ENCODE measurements around the gene CFAP74.

The CFAP74 gene

GRCh38 chr1:1879942-1880341, 123.6 kb downstream of the CFAP74 start:
- no peak for DNase-seq (ENCODE audit: low read depth in 2 of 2)

- no peak for DNase-seq (ENCODE audit: low read depth in 2 of 2)
Measured at GRCh38 chr1:1877865-1878436, 125.6 kb downstream of the CFAP74 start.

GRCh38 chr1:1876335-1876930, 127.2 kb downstream of the CFAP74 start:
- no peak for DNase-seq (ENCODE audit: low read depth in 2 of 2)

- no peak for DNase-seq (ENCODE audit: low read depth in 2 of 2)
Measured at GRCh38 chr1:1875932-1876331, 127.7 kb downstream of the CFAP74 start.

GRCh38 chr1:1874901-1875300, 128.7 kb downstream of the CFAP74 start:
- no peak for DNase-seq (ENCODE audit: low read depth in 2 of 2)

- no peak for DNase-seq (ENCODE audit: low read depth in 2 of 2)
Measured at GRCh38 chr1:1873186-1873585, 130.4 kb downstream of the CFAP74 start.

GRCh38 chr1:1872329-1872994, 131.1 kb downstream of the CFAP74 start:
- no peak for DNase-seq (ENCODE audit: low read depth in 2 of 2)
